Suprapubic skin (tissue), 4 donors: ENCODE measurements around the gene CBLB.

Experiments
- CTCF ChIP-seq, 2 donors: fragments of 200-600 bp in 1 of 2; fragments of 450-650 bp in 1 of 2; sonication (generic) in 1 of 2; IDR thresholded peaks; one replicate each; pipeline ENCODE4 v1.5.1; 2016 to 2019; ENCODE audit warnings: antibody characterized with exemption in 2 of 2, mild to moderate bottlenecking in 1 of 2, moderate library complexity in 1 of 2
- EP300 ChIP-seq: sonication (generic); formaldehyde crosslinking; IDR thresholded peaks from one replicate; pipeline ENCODE4 v1.6.1; 2017; ENCODE audit warnings: antibody characterized with exemption
- POLR2A ChIP-seq, 2 donors: fragments of 450-650 bp; IDR thresholded peaks; one replicate each; pipeline ENCODE4 v1.6.1; 2017; ENCODE audit warnings: antibody characterized with exemption in 2 of 2, mild to moderate bottlenecking in 2 of 2, moderate library complexity in 2 of 2
- POLR2AphosphoS5 ChIP-seq, 3 donors: sonication (generic); formaldehyde crosslinking; IDR thresholded peaks; one replicate each; pipeline ENCODE4 v1.6.1; 2017; ENCODE audit warnings: antibody characterized with exemption in 3 of 3

DNA sequence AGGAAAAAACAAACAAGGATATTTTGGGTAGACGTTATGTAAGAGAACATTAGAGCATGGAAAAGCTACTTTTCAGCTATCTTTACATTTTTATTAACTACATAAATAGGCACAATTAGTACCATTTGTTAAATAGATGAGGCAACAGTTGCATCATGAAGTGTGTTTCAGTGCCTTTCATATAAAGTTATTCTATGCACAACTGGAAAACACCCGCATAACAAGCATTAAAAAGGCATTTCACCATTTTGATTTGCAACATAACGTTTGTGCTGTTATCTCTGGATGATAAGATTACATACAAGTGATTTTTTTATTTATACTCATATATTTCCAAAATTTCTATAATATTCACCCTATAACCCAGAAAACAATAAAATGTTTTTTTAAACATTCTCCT, 69.5 kb downstream of the CBLB start:
- no peak for TF ChIP-seq CTCF (IDR thresholded peaks at IDR 0.05)
- TF ChIP-seq EP300: no peak
- no peak for TF ChIP-seq POLR2A (IDR thresholded peaks at IDR 0.05)
- TF ChIP-seq POLR2AphosphoS5 (IDR thresholded peaks at IDR 0.05): no peak
